Measurements from ENCODE around the gene PRR16. TPM values are rescaled to one million over a fixed set of nuclear protein-coding genes. Genes with fewer than 3 reads are reported as not detected.

The PRR16 gene
- total RNA-seq, 1 experiment from 2014 or later = not detected

GRCh38 chr5:120582635-120583034 is 118.5 kb downstream of the PRR16 start:
- TF ChIP-seq TCF7L2 (IDR thresholded peaks at IDR 0.05; ENCODE audit: low read depth, low read length) (no peak), REST (IDR thresholded peaks at IDR 0.05; ENCODE audit: insufficient read depth in 1 of 2, low read depth in 2 of 2, low read length in 1 of 2) (no peak), SIN3A (IDR thresholded peaks at IDR 0.05; ENCODE audit: borderline replicate concordance, insufficient read depth, low read depth, low read length) (no peak), CTCF (IDR thresholded peaks at IDR 0.05) (no peak), POLR2AphosphoS5 (IDR thresholded peaks at IDR 0.05; ENCODE audit: low read depth, low read length) (no peak)
- ATAC-seq (no peak), DNase-seq (ENCODE audit: low read depth, low spot score) (no peak)
- Histone ChIP-seq H3K27ac (ENCODE audit: low read length) (no peak overlapping the region), H3K9me3 (ENCODE audit: control insufficient read depth, insufficient read depth, low read depth, low read length) (no peaks in the 10 kb centered on the region), H3K36me3 (ENCODE audit: control insufficient read depth, insufficient read depth, low read length) (no peaks in the 10 kb centered on the region), H3K4me1 (ENCODE audit: control insufficient read depth, insufficient read depth, low read length) (no peaks in the 10 kb centered on the region), H3K4me3 (ENCODE audit: low read depth in 2 of 2, low read length in 2 of 2) (no peak overlapping the region), H3K27me3 (ENCODE audit: control insufficient read depth, insufficient read depth, low read length) (no peaks in the 10 kb centered on the region)
- BruUV-seq (replicated peaks) = no TSS peak
- intact Hi-C loops (cut with micrococcal nuclease; ENCODE audit: unreplicated experiment) (no loop called here), in situ Hi-C loops (cut with HindIII; ENCODE audit: low pct_unique_long_range_greater_than_20kb, low sequenced_read_pairs) (no loop called here)
- POLR2A ChIA-PET = no interaction called here
- CTCF ChIA-PET = no interaction called here

GRCh38 chr5:120586646-120587045 is 122.5 kb downstream of the PRR16 start:
- H3K9me3 ChIP-seq (ENCODE audit: control insufficient read depth, insufficient read depth, low read depth, low read length) = no peaks in the 10 kb centered on the region; the same call in 1 of the 2 replicates
- no TSS peak for BruUV-seq (replicated peaks)
- no peak for DNase-seq (ENCODE audit: low read depth, low spot score)
- H3K27ac ChIP-seq (ENCODE audit: low read length) = no peak overlapping the region
- H3K36me3 ChIP-seq (ENCODE audit: control insufficient read depth, insufficient read depth, low read length) = no peaks in the 10 kb centered on the region
- in situ Hi-C loops (cut with HindIII; ENCODE audit: low pct_unique_long_range_greater_than_20kb, low sequenced_read_pairs) (no loop called here), intact Hi-C loops (cut with micrococcal nuclease; ENCODE audit: unreplicated experiment) (no loop called here)
- no peaks in the 10 kb centered on the region for H3K4me1 ChIP-seq (ENCODE audit: control insufficient read depth, insufficient read depth, low read length)
- no peak for ATAC-seq
- H3K4me3 ChIP-seq (ENCODE audit: low read depth in 2 of 2, low read length in 2 of 2) = no peak overlapping the region
- CTCF ChIA-PET = no interaction called here
- POLR2A ChIA-PET = no interaction called here
- TF ChIP-seq SIN3A (IDR thresholded peaks at IDR 0.05; ENCODE audit: borderline replicate concordance, insufficient read depth, low read depth, low read length) (no peak), CTCF (IDR thresholded peaks at IDR 0.05) (no peak), REST (IDR thresholded peaks at IDR 0.05; ENCODE audit: insufficient read depth in 1 of 2, low read depth in 2 of 2, low read length in 1 of 2) (no peak), POLR2AphosphoS5 (IDR thresholded peaks at IDR 0.05; ENCODE audit: low read depth, low read length) (no peak), TCF7L2 (IDR thresholded peaks at IDR 0.05; ENCODE audit: low read depth, low read length) (no peak)
- no peaks in the 10 kb centered on the region for H3K27me3 ChIP-seq (ENCODE audit: control insufficient read depth, insufficient read depth, low read length)

Measured in Panc1 (cell line).